IPS-15b (cell line): ENCODE data around the gene TPBGL.
A peak's percentile ranks its signal among the peaks of the same experiment; 100 is the strongest.

Source experiments
- H3K27me3 ChIP-seq: one replicate; pipeline ENCODE4 v1.6.1; 2013; ENCODE audit warnings: low read length; ENCODE audit not compliant: control insufficient read depth, insufficient read depth
- H3K36me3 ChIP-seq: one replicate; pipeline ENCODE4 v1.6.1; 2013; ENCODE audit warnings: low read length; ENCODE audit not compliant: control insufficient read depth, insufficient read depth
- H3K4me1 ChIP-seq: one replicate; pipeline ENCODE4 v1.6.1; 2013; ENCODE audit warnings: mild to moderate bottlenecking, low read length; ENCODE audit not compliant: control insufficient read depth, insufficient read depth
- H3K4me3 ChIP-seq: one replicate; pipeline ENCODE4 v1.5.1; 2013; ENCODE audit warnings: low read depth, low read length
- H3K9ac ChIP-seq: one replicate; pipeline ENCODE4 v1.6.1; 2013; ENCODE audit warnings: low read depth, mild to moderate bottlenecking, low read length
- H3K9me3 ChIP-seq: one replicate; pipeline ENCODE4 v1.6.1; 2013; ENCODE audit warnings: mild to moderate bottlenecking, low read length; ENCODE audit not compliant: control insufficient read depth, insufficient read depth

Gene TPBGL

GRCh38 chr11:75240311-75241035, at the start of gene TPBGL:
Gene TPBGL, plus strand, starts transcription at chr11:75240774. Its CDS starts 276 bp downstream, at chr11:75241050.
- no peaks in the 10 kb centered on the region for H3K36me3 ChIP-seq
- H3K9ac ChIP-seq: no peak within 1 kb of the TSS
- H3K4me3 ChIP-seq: peak within 1 kb of the TSS; percentile 53
- H3K4me1 ChIP-seq: peaks cover 3% of the 10 kb centered on the region
- H3K27me3 ChIP-seq: peaks cover 56% of the 10 kb centered on the region
- H3K9me3 ChIP-seq: no peaks in the 10 kb centered on the region

DNA sequence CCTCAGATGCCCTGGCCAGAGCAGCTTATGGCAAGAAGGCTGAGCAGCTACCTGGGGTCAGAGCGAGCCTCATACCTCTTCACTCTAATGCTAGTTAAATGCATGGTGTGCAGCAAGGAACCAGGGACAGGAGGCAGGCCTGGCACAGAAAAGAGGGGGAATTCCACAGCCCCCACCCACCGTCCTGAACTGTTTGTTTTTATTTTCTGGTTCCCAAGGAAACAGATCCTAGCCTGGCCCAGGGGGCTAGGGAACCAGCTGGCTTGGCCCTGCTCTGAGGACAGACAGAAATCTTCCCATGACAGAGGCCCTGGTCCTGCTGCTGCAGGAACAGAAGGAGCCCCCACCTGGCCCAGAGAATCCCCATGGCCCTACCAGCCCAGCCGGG, 49.2 kb upstream of the TPBGL start:
- H3K27me3 ChIP-seq: no peaks in the 10 kb centered on the region
- no peaks in the 10 kb centered on the region for H3K36me3 ChIP-seq
- no peak overlapping the region for H3K4me3 ChIP-seq
- H3K9me3 ChIP-seq: no peaks in the 10 kb centered on the region
- H3K9ac ChIP-seq: no peak overlapping the region
- no peaks in the 10 kb centered on the region for H3K4me1 ChIP-seq

DNA sequence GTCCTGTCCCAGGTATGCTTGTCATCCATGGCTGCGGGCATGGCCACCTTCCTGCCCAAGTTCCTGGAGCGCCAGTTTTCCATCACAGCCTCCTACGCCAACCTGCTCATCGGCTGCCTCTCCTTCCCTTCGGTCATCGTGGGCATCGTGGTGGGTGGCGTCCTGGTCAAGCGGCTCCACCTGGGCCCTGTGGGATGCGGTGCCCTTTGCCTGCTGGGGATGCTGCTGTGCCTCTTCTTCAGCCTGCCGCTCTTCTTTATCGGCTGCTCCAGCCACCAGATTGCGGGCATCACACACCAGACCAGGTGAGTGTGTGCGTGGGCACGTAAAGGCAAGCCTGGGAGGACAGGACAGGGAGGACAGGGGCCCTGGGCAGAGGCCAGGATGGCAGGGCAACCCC, 47.3 kb upstream of the TPBGL start:
- Histone ChIP-seq H3K9me3 (no peaks in the 10 kb centered on the region), H3K4me3 (no peak overlapping the region), H3K36me3 (no peaks in the 10 kb centered on the region), H3K4me1 (no peaks in the 10 kb centered on the region), H3K27me3 (no peaks in the 10 kb centered on the region), H3K9ac (no peak overlapping the region)

GRCh38 chr11:75193711-75194110, 46.9 kb upstream of the TPBGL start:
- Histone ChIP-seq H3K36me3 (no peaks in the 10 kb centered on the region), H3K4me1 (no peaks in the 10 kb centered on the region), H3K4me3 (no peak overlapping the region), H3K9me3 (no peaks in the 10 kb centered on the region), H3K9ac (no peak overlapping the region), H3K27me3 (no peaks in the 10 kb centered on the region)

GRCh38 chr11:75194147-75194546, 46.4 kb upstream of the TPBGL start:
- H3K36me3 ChIP-seq: no peaks in the 10 kb centered on the region
- no peaks in the 10 kb centered on the region for H3K9me3 ChIP-seq

DNA sequence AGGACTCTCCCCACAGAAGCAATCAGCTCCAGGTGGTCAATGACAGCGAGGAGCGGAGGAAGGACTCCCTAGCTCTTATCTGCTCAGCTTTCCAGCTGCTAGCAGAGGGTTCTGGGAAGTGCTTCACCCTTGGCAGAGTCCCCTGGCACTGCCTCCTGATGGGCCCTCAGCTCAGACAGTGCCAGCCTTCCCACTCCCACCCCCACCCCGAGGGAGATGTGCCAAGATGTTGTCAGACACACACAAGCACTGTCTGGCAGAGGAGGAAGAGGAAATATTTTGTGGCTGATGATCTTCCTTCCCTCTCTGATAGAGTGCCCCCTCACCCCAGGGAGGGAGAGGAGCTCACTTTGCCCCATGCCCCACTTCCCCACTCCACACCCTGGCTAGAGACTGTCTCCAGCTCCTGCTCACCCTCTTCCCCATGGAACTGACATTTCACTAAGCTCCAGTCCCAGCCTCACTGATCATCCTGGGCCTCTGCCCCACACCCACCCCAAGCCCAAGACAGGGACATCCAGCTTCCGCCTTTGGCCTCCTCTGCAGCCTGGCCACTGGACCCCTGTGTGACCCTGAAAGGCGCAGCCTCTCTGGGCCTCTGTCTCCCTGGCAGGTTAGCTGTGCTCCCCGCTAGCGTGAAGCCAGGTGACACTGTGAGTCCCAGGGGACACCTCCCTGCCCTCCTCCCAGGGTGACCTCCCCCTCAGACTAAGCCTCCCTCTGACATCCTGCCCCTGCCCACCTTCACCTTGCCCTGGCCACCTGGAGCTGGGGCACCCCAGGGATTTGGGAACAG, 45.2 kb upstream of the TPBGL start:
- H3K4me1 ChIP-seq: no peaks in the 10 kb centered on the region
- no peaks in the 10 kb centered on the region for H3K9me3 ChIP-seq
- no peak overlapping the region for H3K9ac ChIP-seq
- H3K27me3 ChIP-seq: no peaks in the 10 kb centered on the region
- no peaks in the 10 kb centered on the region for H3K36me3 ChIP-seq
- H3K4me3 ChIP-seq: no peak overlapping the region

More at GRCh38 chr11:75194147-75194546, 46.4 kb upstream of the TPBGL start:
- H3K27me3 ChIP-seq: no peaks in the 10 kb centered on the region
- H3K4me1 ChIP-seq: no peaks in the 10 kb centered on the region
- no peak overlapping the region for H3K9ac ChIP-seq
- H3K4me3 ChIP-seq: no peak overlapping the region

DNA sequence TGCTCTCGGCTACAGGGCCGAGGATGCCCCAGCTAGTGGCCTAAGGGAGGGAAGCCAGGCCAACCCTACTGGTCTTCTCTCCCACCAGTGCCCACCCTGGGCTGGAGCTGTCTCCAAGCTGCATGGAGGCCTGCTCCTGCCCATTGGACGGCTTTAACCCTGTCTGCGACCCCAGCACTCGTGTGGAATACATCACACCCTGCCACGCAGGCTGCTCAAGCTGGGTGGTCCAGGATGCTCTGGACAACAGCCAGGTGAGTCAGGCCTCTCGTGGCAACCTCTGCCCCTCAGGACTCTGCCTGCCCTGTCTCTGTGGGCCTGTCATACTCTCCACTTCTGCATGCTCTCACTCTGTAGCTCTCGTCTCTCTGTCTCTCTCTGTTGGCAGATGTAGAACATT, 44.1 kb upstream of the TPBGL start:
- no peaks in the 10 kb centered on the region for H3K9me3 ChIP-seq
- H3K9ac ChIP-seq: no peak overlapping the region
- peaks cover under 1% of the 10 kb centered on the region for H3K4me1 ChIP-seq
- H3K36me3 ChIP-seq: no peaks in the 10 kb centered on the region
- H3K4me3 ChIP-seq: no peak overlapping the region
- no peaks in the 10 kb centered on the region for H3K27me3 ChIP-seq

DNA sequence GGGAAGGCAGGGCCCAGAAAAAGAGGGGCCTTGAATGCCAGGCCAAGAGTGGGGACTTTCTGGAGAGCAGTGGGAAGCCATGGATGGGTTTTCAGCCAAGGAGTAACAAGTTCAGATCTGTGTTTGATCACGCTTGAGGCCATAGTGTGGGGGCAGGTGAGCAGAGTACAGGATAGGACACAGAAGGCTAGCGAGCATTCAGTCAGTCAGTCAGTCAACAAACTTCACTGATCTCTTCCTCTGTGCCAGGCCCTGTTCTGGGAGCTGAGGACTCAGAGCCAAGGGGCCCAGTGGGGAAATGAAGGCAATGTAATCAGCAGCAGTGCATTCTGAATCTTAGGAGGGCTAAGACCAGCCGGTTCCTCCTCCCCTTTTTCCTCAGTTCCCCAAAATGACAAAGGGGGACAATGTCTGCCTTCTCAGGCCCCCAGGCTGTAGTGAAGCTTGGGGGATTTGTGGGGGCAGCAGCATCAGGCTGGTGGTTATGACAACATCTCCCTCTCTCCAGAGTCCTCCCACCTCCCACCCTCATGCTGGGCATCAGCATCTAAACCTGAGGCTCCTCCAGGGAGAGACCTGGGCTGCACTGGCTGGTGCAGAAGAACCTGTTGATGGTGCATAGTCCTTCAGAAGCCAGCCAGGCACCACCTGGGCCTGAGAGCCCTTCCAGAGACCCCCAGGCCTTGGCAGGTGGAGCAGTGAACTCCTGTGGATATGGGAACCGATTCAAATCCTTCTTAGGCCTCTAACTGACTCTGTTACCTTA, 42.9 kb upstream of the TPBGL start:
- H3K4me3 ChIP-seq: no peak overlapping the region
- H3K27me3 ChIP-seq: no peaks in the 10 kb centered on the region
- H3K9me3 ChIP-seq: no peaks in the 10 kb centered on the region

DNA sequence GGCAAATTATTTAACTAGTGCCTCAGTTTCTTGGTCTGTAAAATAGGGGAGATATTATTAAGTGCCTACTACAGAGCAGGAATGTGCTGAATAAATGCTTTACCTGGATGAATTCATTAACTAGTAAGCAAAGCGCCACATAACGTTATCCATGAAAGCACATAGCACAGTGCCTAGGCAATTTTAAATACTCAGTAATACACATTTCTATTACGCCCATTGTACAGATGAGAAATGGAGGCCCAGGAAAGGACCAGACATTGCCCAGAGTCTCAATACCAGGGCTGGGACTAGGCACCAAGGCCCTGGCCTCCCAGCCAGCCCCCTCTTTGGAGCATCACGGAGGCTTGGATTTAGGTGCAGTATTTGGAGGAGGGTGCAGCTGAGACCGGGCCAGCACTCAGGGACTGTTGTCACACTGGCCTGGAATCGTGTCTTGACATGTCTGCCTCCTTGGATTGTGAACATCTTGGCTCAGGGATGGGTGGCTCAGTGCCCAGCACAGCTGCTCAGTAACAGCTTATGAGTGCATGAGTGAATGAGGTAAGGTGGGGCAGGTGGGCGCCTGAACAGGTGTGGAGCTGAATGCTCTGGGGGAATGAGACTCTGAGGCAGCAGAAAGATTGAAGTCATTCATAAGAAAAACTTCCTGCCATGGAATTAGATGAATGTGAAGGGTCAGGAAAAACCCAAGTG, 42.1 kb upstream of the TPBGL start:
- no peak overlapping the region for H3K4me3 ChIP-seq
- H3K9ac ChIP-seq: no peak overlapping the region
- no peaks in the 10 kb centered on the region for H3K36me3 ChIP-seq
- H3K9me3 ChIP-seq: no peaks in the 10 kb centered on the region
- peaks cover 4% of the 10 kb centered on the region for H3K4me1 ChIP-seq
- no peaks in the 10 kb centered on the region for H3K27me3 ChIP-seq

More for the DNA sequence above, 42.9 kb upstream of the TPBGL start:
- Histone ChIP-seq H3K36me3 (no peaks in the 10 kb centered on the region), H3K9ac (no peak overlapping the region), H3K4me1 (peaks cover 4% of the 10 kb centered on the region)

DNA sequence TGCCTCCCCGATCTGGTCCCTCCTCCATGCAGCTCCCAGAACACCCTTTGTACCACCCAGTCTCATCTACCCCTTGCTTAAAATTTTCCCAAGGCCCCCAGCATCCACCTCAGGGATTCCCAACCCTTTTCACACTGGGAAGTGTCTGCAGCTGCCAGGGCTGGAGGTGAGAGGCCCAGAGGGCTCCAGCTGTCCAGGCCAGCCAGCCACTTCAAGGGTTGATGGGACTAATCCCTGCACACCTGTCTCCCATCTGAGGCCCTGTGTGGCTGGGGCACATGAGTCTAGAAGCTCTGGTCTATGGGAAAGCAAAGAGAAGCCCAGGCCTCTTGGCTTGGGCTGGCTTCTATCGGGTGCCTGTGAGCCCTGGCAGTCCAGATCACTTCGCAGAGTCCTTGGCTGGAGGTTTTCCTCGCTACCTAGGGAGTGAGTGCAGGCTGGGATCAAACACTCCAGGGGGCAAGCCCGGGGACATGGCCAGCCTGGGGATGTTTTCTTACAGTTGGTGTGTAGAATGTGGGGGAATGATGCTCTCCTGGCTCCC, 41.1 kb upstream of the TPBGL start:
- H3K27me3 ChIP-seq: no peaks in the 10 kb centered on the region
- H3K4me1 ChIP-seq: peaks cover 4% of the 10 kb centered on the region
- no peak overlapping the region for H3K4me3 ChIP-seq

GRCh38 chr11:75200051-75200450, 40.5 kb upstream of the TPBGL start:
- Histone ChIP-seq H3K36me3 (no peaks in the 10 kb centered on the region), H3K27me3 (no peaks in the 10 kb centered on the region), H3K9me3 (no peaks in the 10 kb centered on the region), H3K4me3 (no peak overlapping the region), H3K4me1 (peaks cover 4% of the 10 kb centered on the region), H3K9ac (no peak overlapping the region)

More for the DNA sequence above, 41.1 kb upstream of the TPBGL start:
- no peaks in the 10 kb centered on the region for H3K9me3 ChIP-seq
- H3K9ac ChIP-seq: no peak overlapping the region
- no peaks in the 10 kb centered on the region for H3K36me3 ChIP-seq
